Endothelial cell of umbilical vein (primary cell): ENCODE measurements around the gene MCF2. TPM values are rescaled to one million over a fixed set of nuclear protein-coding genes. Genes with fewer than 3 reads are reported as not detected.

Source experiments
- BruUV-seq: library from RNA; stranded (reverse); fragments of 400-500 nt; replicated peaks from 2 replicates; lab custom pipeline; 2021; lab: Mats Ljungman, UMichigan
- CTCF ChIA-PET: fragments of 300-600, 350-600 bp; sonication (Branson Sonifier 250); formaldehyde crosslinking; loops from one replicate; lab custom pipeline; 2021; ENCODE audit warnings: antibody characterized with exemption, inconsistent platforms; lab: Charles Lee
- POLR2A ChIA-PET: fragments of 300-600, 350-600 bp; sonication (Branson Sonifier 250); formaldehyde crosslinking; loops from one replicate; lab custom pipeline; 2021; ENCODE audit warnings: antibody characterized with exemption, inconsistent platforms; lab: Charles Lee
- DNase-seq: peaks from one replicate; pipeline ENCODE4 v3.0.0-alpha.2; 2011; ENCODE audit warnings: low read depth, low spot score
- FAIRE-seq: peaks from 2 replicates; lab custom pipeline; 2011; peaks lifted over from hg19 to GRCh38; lab: Jason Lieb, UNC
- H2AFZ ChIP-seq: 2 replicates; pipeline ENCODE4 v1.6.0; 2012; ENCODE audit warnings: low read depth, low read length, control low read depth, inconsistent platforms
- H3K27ac ChIP-seq: 2 replicates; pipeline ENCODE4 v1.5.1; 2011; ENCODE audit warnings: low read depth, mild to moderate bottlenecking, control low read depth, low read length, moderate library complexity; ENCODE audit not compliant: insufficient read depth
- H3K27me3 ChIP-seq, 2 experiments: 2 replicates each; pipeline versions ENCODE4 v1.6.0 to v1.6.1; 2011; ENCODE audit warnings: low read length in 2 of 2, mixed read lengths in 1 of 2; ENCODE audit not compliant: control insufficient read depth in 2 of 2, insufficient read depth in 2 of 2
- H3K36me3 ChIP-seq, 2 experiments: 2 replicates in 1 of 2; 3 replicates in 1 of 2; pipeline ENCODE4 v1.5.1; 2011; ENCODE audit warnings: low read length in 2 of 2, mild to moderate bottlenecking in 1 of 2, moderate library complexity in 1 of 2; ENCODE audit not compliant: control insufficient read depth in 2 of 2, insufficient read depth in 2 of 2; ENCODE audit errors: extremely low read depth in 1 of 2
- H3K4me1 ChIP-seq: 3 replicates; pipeline ENCODE4 v1.5.1; 2011; ENCODE audit warnings: mild to moderate bottlenecking, low read length; ENCODE audit not compliant: control insufficient read depth, insufficient read depth; ENCODE audit errors: extremely low read depth
- H3K4me2 ChIP-seq: 2 replicates; pipeline ENCODE4 v1.6.1; 2011; ENCODE audit warnings: low read length, control low read depth, mixed read lengths; ENCODE audit not compliant: insufficient read depth
- H3K4me3 ChIP-seq, 3 experiments: fragments of 200-600 bp in 1 of 3; sonication (generic), shearing (Covaris generic) in 1 of 3; replicated peaks in 1 of 3; 2 replicates each; pipeline ENCODE4 v1.5.1; 2011 to 2016; ENCODE audit warnings: control low read depth in 3 of 3, low read length in 3 of 3, mild to moderate bottlenecking in 2 of 3, inconsistent platforms in 1 of 3, low read depth in 1 of 3, moderate library complexity in 1 of 3; ENCODE audit not compliant: insufficient read depth in 1 of 3
- H3K79me2 ChIP-seq: 2 replicates; pipeline ENCODE4 v1.6.0; 2012; ENCODE audit warnings: low read length, inconsistent platforms; ENCODE audit not compliant: control insufficient read depth, insufficient read depth
- H3K9ac ChIP-seq: replicated peaks from 2 replicates; pipeline ENCODE3; 2011; ENCODE audit warnings: low read length, control low read depth; ENCODE audit not compliant: insufficient read depth; ENCODE audit errors: extremely low read depth
- H3K9me1 ChIP-seq: replicated peaks from 3 replicates; pipeline ENCODE4 v1.6.0; 2011; ENCODE audit warnings: mild to moderate bottlenecking, low read length; ENCODE audit not compliant: control insufficient read depth, insufficient read depth; ENCODE audit errors: extremely low read depth
- H3K9me3 ChIP-seq: replicated peaks from 2 replicates; pipeline ENCODE4 v1.5.1; 2012; ENCODE audit warnings: low read length, inconsistent platforms; ENCODE audit not compliant: control insufficient read depth, insufficient read depth
- H4K20me1 ChIP-seq: replicated peaks from 2 replicates; pipeline ENCODE3; 2011; ENCODE audit warnings: mild to moderate bottlenecking, low read length; ENCODE audit not compliant: control insufficient read depth, insufficient read depth; ENCODE audit errors: extremely low read depth
- EZH2 ChIP-seq: IDR thresholded peaks from 2 replicates; pipeline ENCODE4 v1.6.1; 2012; ENCODE audit warnings: borderline replicate concordance, low read depth, mild to moderate bottlenecking, moderate library complexity, low read length, inconsistent platforms; ENCODE audit not compliant: severe bottlenecking
- FOS ChIP-seq: IDR thresholded peaks from 2 replicates; pipeline ENCODE4 v1.6.1; 2011; ENCODE audit warnings: mild to moderate bottlenecking, low read length, moderate library complexity, borderline replicate concordance; ENCODE audit not compliant: insufficient read depth
- GATA2 ChIP-seq: IDR thresholded peaks from 2 replicates; pipeline ENCODE4 v1.7.0; 2011; ENCODE audit warnings: low read depth, mild to moderate bottlenecking, moderate library complexity, mixed read lengths, low read length; ENCODE audit not compliant: insufficient read length, insufficient read depth
- JUN ChIP-seq: IDR thresholded peaks from 2 replicates; pipeline ENCODE4 v1.6.1; 2011; ENCODE audit warnings: borderline replicate concordance, low read depth; ENCODE audit not compliant: insufficient read length, insufficient read depth
- MYC ChIP-seq: IDR thresholded peaks from one replicate; pipeline ENCODE4 v1.6.1; 2011; ENCODE audit warnings: mild to moderate bottlenecking, low read depth, low read length
- POLR2A ChIP-seq: IDR thresholded peaks from 2 replicates; pipeline ENCODE4 v1.6.1; 2012; ENCODE audit warnings: low read depth, mild to moderate bottlenecking, control low read depth, low read length
- POLR2AphosphoS5 ChIP-seq: IDR thresholded peaks from 2 replicates; pipeline ENCODE4 v1.6.1; 2012; ENCODE audit warnings: low read depth, mild to moderate bottlenecking, control low read depth, low read length, moderate library complexity; ENCODE audit not compliant: insufficient read depth
- dilution Hi-C: fragments of 300-500 bp; cut with MboI; formaldehyde crosslinking; loops from one replicate; pipeline ENCODE4 v1.15.0; 2019; ENCODE audit warnings: low sequenced_read_pairs; ENCODE audit not compliant: extremely low pct_ligation_motif_present
- intact Hi-C: fragments of 100-400 bp; cut with micrococcal nuclease; formaldehyde crosslinking; loops from one replicate; pipeline ENCODE4 v1.10.0; 2022
- polyA plus RNA-seq, 4 experiments: library from polyadenylated mRNA; depleted of rRNA in 3 of 4; stranded (reverse) in 3 of 4; unstranded in 1 of 4; fragments of >200 nt; gene quantifications; 2 replicates each; pipeline versions ENCODE4 v1.2.1 to v1.2.3, GENCODE V29; 2011 to 2012; ENCODE audit warnings: missing spikeins in 1 of 4
- total RNA-seq: library from RNA; stranded (reverse); gene quantifications from 2 replicates; pipeline ENCODE4 v1.2.3, GENCODE V29; 2021
- TF ChIP-seq, protein P1 (sequence below), 2 donors: IDR thresholded peaks; 1 replicate in 1 of 2; 2 replicates in 1 of 2; pipeline ENCODE4 v1.5.1; 2011; ENCODE audit warnings: low read length in 2 of 2, mild to moderate bottlenecking in 2 of 2, moderate library complexity in 2 of 2, control low read depth in 1 of 2, inconsistent platforms in 1 of 2, low read depth in 1 of 2; ENCODE audit not compliant: insufficient read depth in 1 of 2; ENCODE audit errors: extremely low read depth in 1 of 2
- TF ChIP-seq, protein P2 (sequence below): IDR thresholded peaks from 2 replicates; pipeline ENCODE4 v1.6.1; 2011; ENCODE audit not compliant: insufficient read depth, insufficient read length

The MCF2 gene
- total and polyA plus RNA-seq, 2 donors (not counting 3 experiments of a cell fraction or from before 2014, with no cell fraction given): 0.13 TPM; not detected in 1

DNA sequence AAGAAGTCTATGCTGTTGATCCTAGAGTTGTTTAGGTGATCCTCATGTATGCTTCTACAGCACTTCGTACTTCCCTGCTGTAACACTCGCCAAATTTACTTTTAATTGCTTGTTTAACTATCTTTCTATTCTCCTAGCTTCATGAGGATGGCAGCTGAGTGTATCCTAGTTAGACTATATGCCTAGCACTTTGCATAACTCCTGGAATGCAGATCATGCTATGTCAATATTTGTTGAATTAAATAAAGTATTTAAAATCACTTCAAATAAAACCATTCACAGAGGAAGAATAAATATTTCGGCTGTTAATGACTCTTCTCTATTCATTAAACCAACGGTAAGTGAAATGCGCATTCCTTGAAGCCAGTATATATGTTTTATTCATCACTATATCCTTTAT, 122.4 kb downstream of the MCF2 start:
- no peak overlapping the region for H3K27ac ChIP-seq
- FAIRE-seq (no peak), DNase-seq (no peak)
- no peaks in the 10 kb centered on the region for H3K36me3 ChIP-seq
- BruUV-seq: no TSS peak
- intact Hi-C loops (no loop called here), dilution Hi-C loops (no loop called here)
- H2AFZ ChIP-seq: no peak overlapping the region
- no peaks in the 10 kb centered on the region for H3K27me3 ChIP-seq
- no peaks in the 10 kb centered on the region for H3K9me3 ChIP-seq
- TF ChIP-seq GATA2 (no peak), EZH2 (no peak), FOS (no peak), POLR2AphosphoS5 (no peak), JUN (no peak), MYC (no peak), POLR2A (no peak)
- TF ChIP-seq, protein P1, sequence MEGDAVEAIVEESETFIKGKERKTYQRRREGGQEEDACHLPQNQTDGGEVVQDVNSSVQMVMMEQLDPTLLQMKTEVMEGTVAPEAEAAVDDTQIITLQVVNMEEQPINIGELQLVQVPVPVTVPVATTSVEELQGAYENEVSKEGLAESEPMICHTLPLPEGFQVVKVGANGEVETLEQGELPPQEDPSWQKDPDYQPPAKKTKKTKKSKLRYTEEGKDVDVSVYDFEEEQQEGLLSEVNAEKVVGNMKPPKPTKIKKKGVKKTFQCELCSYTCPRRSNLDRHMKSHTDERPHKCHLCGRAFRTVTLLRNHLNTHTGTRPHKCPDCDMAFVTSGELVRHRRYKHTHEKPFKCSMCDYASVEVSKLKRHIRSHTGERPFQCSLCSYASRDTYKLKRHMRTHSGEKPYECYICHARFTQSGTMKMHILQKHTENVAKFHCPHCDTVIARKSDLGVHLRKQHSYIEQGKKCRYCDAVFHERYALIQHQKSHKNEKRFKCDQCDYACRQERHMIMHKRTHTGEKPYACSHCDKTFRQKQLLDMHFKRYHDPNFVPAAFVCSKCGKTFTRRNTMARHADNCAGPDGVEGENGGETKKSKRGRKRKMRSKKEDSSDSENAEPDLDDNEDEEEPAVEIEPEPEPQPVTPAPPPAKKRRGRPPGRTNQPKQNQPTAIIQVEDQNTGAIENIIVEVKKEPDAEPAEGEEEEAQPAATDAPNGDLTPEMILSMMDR (IDR thresholded peaks at IDR 0.05; ENCODE audit: extremely low read depth in 1 of 2, insufficient read depth in 1 of 2, low read depth in 1 of 2, low read length in 2 of 2): no peak
- TF ChIP-seq, protein P2, sequence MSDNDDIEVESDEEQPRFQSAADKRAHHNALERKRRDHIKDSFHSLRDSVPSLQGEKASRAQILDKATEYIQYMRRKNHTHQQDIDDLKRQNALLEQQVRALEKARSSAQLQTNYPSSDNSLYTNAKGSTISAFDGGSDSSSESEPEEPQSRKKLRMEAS: no peak
- H3K9me1 ChIP-seq: no peaks in the 10 kb centered on the region
- ChIA-PET POLR2A (no interaction called here), CTCF (no interaction called here)
- no peak overlapping the region for H3K9ac ChIP-seq
- no peaks in the 10 kb centered on the region for H4K20me1 ChIP-seq
- no peak overlapping the region for H3K4me2 ChIP-seq
- H3K79me2 ChIP-seq: no peaks in the 10 kb centered on the region
- H3K4me1 ChIP-seq: no peaks in the 10 kb centered on the region
- H3K4me3 ChIP-seq: no peak overlapping the region
